ENCODE measurements around the gene C1orf74.

The C1orf74 gene

DNA sequence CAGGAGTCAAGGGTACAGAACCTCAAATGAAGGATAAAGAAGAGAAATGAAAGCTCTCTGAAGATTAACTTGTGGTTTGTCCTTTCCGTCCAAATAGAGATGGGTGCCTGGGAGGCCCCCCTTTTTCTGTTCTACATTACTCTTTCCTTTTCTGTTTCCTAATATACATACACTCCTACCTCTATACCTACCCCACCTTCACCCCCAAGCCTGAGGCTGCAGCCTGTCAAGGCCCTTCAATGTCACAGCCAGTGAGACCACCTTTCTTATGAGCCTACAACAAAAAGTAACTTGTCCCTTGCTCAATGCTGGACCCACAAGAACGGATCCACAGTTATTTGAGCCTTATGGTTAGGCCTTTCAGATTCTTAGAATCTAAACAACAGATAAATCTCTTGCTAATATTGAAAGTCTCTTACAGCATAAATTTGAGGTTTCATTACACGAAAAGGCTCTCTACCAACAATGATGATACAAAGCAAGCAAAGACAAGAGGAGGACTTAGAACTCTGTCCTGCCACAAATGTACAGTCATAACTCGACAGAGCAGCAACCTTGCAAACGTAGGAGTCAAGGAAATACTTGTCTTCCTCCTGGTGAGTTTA is 32.6 kb downstream of the C1orf74 start:
- DNase-seq (ENCODE audit: low read depth) = no peak
- H3K4me3 ChIP-seq (ENCODE audit: low read depth, low read length) = no peak overlapping the region

DNA sequence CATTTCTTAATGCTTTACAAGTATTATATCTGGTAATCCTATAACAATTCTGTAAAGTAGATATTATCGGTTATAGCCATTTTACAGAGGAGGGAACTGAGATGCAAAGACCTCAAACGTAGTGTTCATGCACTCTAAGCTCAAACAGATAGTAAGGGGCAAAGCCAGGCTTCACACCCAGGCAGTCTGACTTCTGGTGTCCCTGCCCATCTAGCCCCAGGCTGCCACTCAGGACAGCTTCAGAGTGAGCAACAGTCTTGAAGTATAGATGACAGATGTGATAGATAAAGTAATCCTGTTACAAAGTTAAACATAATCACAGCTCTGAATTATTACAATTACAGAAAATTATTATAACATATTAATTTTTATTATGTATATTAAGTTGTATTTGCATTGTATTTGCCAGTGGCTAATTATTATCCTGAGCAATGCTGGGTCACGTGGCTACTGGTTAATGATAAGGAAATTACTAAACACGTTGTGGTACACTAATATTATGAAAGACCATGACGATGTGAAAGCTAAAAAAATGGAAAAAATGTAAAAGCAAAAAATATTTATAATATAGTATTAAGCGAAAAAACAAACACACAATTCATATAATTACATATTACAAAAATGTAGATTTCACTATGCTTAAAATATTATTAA is 34.6 kb downstream of the C1orf74 start:
- no peak overlapping the region for H3K4me3 ChIP-seq (ENCODE audit: low read depth, low read length)
- DNase-seq (ENCODE audit: low read depth) = no peak

DNA sequence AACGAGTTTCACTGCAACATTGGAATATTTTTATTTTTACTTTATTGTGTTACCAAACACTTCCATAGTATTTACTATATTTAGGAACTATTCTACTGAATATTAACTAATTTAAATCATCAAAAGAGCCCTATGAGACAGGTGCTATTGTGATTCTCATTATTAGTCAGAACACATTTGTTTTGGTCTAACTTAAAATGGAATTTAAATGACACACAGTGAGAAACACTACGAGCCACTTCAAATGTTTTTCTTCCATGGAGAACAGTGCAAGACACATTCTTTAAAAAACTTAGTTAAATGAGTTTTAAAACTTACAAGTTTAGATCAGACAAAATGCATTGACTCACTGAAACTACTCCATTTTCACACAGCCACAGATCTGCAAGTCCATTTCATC is 35.2 kb downstream of the C1orf74 start:
- DNase-seq (ENCODE audit: low read depth) = no peak
- H3K4me3 ChIP-seq (ENCODE audit: low read depth, low read length) = no peak overlapping the region

DNA sequence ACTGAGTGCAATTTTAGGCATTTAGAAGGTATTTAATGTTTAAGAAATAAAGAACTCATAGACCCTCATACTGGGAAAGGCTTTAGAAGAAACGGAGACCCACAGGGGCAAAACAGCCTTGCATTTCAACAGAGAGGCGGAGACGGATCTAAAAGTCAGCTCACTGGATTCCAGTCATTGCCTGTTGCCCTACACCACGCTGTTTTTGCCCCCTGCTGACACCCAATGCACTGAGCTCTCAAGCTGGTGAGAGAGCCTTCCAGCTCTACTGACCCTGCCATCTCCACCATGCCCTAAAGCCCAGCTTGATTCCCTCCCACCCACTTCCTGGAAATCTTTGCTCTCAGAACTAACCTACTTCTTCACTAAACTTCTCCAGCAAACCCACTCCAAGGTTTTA is 35.7 kb downstream of the C1orf74 start:
- no peak for DNase-seq (ENCODE audit: low read depth)
- H3K4me3 ChIP-seq (ENCODE audit: low read depth, low read length) = no peak overlapping the region

DNA sequence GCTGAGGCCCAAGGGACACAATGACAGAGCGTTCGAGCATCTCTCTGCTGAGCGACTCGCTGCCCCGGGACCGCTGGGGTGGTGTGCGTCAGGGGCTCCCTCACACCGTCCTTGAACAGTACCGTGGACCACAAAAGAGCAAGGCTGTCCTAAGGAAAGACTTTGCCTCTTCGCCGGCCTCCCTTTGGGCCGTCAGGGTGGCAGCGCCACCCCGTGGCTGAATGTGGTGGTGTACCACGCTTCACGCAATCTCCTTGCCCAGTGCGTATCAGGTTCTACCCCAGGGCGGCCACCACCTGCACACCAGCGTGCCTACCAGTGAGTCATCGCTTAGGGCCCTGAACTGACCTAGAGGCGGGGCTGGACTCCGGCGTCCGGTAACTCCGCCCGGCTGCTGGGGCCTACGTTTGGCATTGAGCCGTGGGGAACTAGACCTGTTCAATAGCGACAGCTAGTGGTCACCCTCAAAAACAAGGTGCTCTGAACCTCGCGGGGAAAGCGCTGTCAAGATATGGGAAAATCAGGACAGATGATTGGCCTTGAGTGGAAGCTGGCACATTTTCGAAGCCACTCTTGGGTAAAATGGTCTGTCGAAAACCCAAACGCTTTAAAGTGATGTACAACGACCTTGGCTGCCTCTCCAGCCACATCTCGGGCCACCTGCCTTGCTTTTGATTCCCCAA is 36.6 kb downstream of the C1orf74 start:
- peak; percentile 79 for DNase-seq (ENCODE audit: low read depth)
- peak overlapping the region; percentile 14 for H3K4me3 ChIP-seq (ENCODE audit: low read depth, low read length)

DNA sequence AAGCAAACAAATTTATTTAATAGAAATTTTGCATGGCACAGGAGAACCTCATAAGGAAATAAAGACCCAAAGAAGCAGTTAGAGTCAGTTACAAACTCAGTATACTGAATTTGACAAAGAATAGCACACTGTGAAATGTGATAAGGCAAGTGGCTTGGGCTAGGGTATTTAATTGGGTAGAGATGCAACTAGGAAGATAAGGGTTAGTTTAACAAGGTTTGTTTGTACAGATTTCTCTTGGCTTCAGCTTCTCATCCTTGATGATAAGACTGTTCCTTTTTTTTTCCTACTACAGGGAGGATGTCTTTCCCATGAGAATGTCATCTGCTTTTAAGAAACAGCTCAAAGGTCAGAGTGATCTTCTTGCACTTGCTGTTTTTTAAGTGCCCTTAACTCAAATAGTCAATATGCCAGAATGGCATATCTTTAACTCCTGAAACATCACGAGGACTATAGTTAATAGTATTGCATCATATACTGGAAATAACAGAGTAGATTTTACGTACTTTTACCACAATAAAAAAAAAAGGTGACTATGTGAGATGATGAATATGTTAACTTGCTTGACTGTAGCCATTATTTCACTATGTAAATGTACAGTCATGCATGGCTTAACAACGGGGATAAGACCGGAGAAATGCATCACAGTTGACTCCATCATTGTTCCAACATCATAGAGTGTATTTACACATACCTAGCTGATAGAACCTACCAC is 37.8 kb downstream of the C1orf74 start:
- H3K4me3 ChIP-seq (ENCODE audit: low read depth, low read length) = no peak overlapping the region
- DNase-seq (ENCODE audit: low read depth) = no peak

DNA sequence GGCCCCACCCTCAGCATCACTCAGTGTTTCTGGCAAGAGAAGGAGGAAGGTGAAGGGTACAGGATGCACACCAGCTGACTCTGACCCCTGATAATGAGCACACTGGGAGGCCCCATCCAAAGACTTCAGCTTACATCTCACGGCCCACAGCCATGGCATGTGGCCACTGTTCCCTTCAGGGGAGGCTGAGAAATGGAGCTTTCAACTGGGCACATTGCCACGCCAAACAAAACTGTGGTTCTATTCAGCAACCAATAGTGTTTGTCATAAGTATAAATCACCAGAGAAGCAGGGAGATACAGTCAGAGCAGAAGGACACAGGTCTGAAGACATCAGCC is 41.2 kb downstream of the C1orf74 start:
- DNase-seq (ENCODE audit: low read depth) = peak; percentile 91
- H3K4me3 ChIP-seq (ENCODE audit: low read depth, low read length) = no peak overlapping the region

DNA sequence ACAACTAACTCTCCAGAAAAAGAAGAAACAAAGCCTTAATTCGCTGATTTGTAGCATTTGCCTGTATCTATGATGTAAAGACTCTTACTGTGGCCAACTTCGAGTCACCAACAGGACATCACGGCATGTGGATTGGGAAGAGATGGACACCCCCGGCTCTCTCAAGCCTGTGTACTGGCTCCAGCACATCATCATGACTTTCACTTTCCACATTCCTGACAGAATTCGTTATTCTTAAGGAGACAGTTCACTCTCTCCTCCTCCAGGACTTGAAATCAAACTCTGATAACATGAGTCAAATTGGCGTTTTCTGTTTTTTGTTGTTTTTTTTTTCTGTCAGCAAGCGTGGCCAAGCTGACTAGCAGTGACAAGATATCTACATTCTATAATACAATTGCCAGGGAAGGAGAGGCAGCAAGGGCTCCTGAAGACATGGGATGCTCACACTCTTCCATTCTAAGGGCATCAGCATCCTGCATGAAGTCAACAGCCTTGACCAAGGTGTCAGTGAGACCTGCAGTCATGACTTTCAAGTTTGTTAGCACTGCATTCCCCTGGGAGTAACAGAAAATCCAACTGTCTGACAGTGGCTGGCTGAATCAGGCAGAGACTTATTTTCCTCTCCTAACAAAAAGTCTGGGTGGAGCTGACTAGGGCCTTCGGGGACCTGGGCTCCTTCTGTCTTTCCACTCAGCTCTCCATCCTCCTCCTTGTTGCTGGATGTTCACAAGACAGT is 41.8 kb downstream of the C1orf74 start:
- peak; percentile 46 for DNase-seq (ENCODE audit: low read depth)
- H3K4me3 ChIP-seq (ENCODE audit: low read depth, low read length) = no peak overlapping the region

DNA sequence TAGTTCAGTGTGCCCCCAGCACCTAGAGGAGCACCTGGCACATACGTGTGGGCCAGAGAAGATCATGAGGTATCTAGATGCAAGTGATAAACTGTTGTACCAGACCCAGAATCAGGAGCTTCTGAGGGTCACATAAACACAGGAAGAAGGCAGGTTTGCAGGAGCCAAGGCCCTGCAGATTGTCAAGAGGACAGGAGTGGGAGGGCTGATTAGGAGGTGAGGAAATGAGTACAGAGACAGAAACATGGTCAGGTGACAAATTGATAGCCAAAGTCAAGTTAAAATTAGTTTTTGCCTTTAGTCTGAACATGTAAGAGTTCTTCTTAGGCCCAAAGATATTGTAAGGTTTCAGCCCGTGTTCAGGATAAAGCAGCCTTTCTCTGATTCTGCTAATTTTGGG is 42.5 kb downstream of the C1orf74 start:
- H3K4me3 ChIP-seq (ENCODE audit: low read depth, low read length) = no peak overlapping the region
- no peak for DNase-seq (ENCODE audit: low read depth)

DNA sequence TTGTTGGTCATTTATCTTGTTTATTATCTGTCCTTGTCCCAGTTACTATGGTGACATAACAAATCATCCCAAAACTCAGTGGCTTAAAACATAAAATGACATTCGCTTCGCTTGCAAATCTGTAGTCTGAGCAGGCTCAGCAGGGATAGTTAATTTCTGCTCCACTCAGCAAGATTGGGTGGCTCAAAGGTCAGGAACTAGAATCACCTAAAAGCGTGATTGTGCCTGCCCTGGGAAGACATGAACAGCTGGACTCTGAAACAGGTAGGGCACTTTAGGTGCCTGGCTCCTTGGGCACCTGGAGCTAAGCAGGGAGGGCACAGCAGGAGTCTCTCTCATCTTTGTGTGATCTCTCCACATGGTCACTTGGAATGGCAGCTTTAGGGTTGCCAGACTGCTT is 43.2 kb downstream of the C1orf74 start:
- DNase-seq (ENCODE audit: low read depth) = no peak
- H3K4me3 ChIP-seq (ENCODE audit: low read depth, low read length) = no peak overlapping the region

DNA sequence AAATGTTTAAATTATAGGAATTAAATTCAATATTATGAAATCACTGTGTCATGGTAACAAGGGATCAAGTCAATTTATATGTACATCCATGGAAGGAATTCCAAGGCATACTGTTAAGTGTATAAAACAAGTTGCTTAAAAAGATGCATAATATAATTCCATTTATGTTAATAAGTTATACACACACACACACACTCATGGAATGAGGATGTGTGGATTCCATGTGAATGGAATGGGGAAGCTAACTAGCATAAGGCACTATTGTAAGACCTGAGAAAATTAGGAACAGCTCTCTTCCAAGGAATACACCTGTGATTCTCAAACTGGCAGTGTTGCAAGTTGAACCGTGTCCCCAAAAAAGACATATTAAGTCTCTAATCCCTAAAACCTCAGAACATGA is 46.1 kb downstream of the C1orf74 start:
- H3K4me3 ChIP-seq (ENCODE audit: low read depth, low read length) = no peak overlapping the region
- DNase-seq (ENCODE audit: low read depth) = no peak

DNA sequence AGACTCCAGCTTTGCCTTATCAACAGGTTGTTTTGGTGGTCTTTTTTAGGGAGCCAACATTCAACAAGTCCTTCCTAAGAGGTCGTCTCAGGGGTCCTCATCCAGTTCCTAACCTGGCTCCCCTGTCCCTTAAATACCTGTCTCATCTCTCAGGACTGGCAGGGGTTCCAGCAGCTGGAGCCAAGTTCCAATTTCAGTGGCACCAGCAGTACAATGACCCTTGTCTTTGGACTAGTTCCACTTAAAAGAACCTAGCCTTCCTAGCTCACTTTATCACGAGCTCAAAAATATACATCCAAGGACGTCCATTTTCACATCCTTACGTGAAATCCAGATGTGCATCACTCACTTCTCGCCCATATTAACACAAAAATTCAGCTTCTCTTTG is 47.2 kb downstream of the C1orf74 start:
- no peak overlapping the region for H3K4me3 ChIP-seq (ENCODE audit: low read depth, low read length)

DNA sequence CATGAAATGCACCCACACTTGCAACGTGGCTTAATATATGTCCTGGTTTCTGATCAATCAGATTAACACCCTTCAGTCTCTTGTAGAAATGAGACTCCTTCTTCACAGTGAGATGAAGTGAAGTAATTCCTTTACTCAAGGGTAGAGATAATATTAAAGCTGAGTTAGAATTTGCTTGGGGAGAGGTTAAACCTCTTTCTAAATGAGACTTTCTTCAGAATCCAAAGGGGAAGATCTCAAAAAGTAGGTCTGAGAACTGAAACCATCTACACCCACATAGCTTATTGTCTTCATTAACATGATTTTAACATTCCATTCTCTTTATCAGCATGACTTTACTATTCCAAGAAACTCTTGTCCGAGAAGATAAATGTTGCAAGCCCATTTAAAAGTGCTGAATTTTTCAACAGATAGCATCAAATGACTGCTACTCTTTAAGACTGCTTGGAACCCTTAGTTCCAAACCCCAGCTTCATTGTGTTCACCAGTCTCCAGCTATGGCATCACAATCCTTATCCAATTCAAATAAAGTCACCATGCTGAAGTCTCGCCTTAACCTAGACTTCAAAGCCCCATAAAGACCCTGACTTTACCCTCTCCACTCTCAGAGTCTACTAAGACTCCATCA is 47.8 kb downstream of the C1orf74 start:
- no peak overlapping the region for H3K4me3 ChIP-seq (ENCODE audit: low read depth, low read length)
- no peak for DNase-seq (ENCODE audit: low read depth)

More for the DNA sequence above, 47.2 kb downstream of the C1orf74 start:
- DNase-seq (ENCODE audit: low read depth) = no peak

DNA sequence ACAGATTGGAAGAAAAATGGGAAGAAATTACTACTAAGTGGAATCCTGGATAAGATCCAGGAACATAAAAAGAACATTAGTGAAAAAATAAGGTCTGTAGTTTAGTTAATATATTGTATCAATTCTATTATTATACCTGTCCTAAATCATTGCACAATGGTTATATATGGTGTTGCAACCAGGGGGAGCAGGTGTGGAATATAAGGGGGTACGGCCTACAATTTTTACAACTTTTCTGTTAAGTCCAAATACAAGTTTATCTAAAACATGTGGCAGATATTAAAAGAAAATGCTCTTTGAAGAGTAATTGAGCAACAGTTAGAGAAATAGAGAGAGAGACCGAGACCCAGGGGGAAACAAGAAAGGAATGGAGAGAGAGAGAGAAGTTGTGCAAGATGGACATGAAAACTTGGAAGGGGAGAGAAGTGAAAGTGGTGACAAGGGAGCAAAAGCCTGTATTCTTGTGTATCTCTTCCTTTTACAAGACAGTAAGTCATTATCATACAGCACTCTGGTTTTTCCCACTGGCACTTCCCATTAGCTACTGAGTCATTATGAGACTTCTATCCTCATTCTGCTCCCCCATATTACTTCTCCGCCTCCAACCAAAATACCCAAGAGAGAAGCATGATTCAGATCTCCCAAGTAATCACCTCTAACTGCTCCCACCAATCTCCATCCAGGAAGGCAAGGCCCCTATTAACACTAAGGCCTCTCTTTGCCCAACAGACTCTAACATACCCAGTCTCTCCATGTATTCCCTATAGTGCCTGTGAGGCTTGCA is 50.8 kb downstream of the C1orf74 start:
- peak; percentile 50 for DNase-seq (ENCODE audit: low read depth)
- no peak overlapping the region for H3K4me3 ChIP-seq (ENCODE audit: low read depth, low read length)

DNA sequence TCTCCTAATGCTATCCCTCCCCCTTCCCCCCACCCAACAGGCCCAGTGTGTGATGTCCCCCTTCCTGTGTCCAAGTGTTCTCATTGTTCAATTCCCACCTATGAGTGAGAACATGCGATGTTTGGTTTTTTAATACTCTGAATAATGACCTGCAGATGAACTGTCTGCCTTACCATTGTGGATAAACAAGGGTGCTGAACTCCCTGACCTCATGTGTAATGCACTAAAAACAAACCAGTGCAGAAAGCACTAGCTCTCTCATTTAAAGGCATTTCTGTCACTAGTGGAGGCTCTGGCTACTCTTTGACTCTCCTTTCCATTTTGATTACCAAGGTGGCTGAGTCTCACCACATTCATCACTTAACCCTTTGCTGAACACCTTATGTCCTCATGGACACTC is 51.6 kb downstream of the C1orf74 start:
- H3K4me3 ChIP-seq (ENCODE audit: low read depth, low read length) = no peak overlapping the region
- no peak for DNase-seq (ENCODE audit: low read depth)

DNA sequence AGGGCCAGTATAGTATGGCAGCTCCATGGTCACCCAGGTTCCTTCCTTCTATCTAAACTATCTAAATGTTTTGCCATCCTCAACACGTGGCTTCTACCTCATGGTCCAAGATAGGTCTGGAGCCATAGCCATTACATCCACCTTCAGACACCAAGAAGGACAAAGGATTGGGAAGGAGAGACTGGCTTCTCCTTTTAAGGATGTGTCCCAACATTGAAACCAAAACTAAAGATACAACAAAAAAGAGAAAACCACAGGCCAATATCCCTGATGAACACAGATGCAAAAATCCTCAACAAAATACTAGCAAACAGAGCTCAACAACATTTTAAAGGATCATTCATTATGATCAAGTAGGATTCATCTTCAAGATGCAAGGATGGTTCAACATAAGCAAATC is 54.9 kb downstream of the C1orf74 start:
- DNase-seq (ENCODE audit: low read depth) = no peak
- H3K4me3 ChIP-seq (ENCODE audit: low read depth, low read length) = no peak overlapping the region
